Tibial nerve (tissue), 4 donors: Measurements from ENCODE around the gene ATXN10. TPM values are rescaled to one million over a fixed set of nuclear protein-coding genes. Genes with fewer than 3 reads are reported as not detected.

Source experiments
- DNase-seq, 2 donors: peaks; one replicate each; pipeline ENCODE4 v3.0.0-alpha.2; 2019; ENCODE audit warnings: low spot score in 2 of 2
- H3K27ac ChIP-seq, 4 donors: fragments of 200-600 bp; sonication (generic) in 3 of 4; one replicate each; pipeline ENCODE4 v1.5.1; 2017 to 2019; ENCODE audit warnings: mild to moderate bottlenecking in 1 of 4
- H3K27me3 ChIP-seq, 2 donors: fragments of 200-600 bp; sonication (generic) in 1 of 2; one replicate each; pipeline versions ENCODE4 v1.5.1 to v1.6.0; 2017 to 2019
- H3K36me3 ChIP-seq, 3 donors: fragments of 200-600 bp; sonication (generic); one replicate each; pipeline ENCODE4 v1.5.1; 2018 to 2019
- H3K4me1 ChIP-seq, 4 donors: fragments of 200-600 bp; sonication (generic) in 3 of 4; one replicate each; pipeline ENCODE4 v1.5.1; 2017 to 2019
- H3K4me3 ChIP-seq, 4 donors: fragments of 200-600 bp; sonication (generic) in 3 of 4; one replicate each; pipeline ENCODE4 v1.5.1; 2017 to 2019; ENCODE audit warnings: mild to moderate bottlenecking in 1 of 4, moderate library complexity in 1 of 4
- H3K9me3 ChIP-seq, 4 donors: fragments of 200-600 bp; sonication (generic) in 3 of 4; one replicate each; pipeline ENCODE4 v1.5.1; 2017 to 2019
- CTCF ChIP-seq, 5 experiments: fragments of 200-600 bp in 3 of 5; fragments of 450-650 bp in 2 of 5; sonication (generic) in 3 of 5; IDR thresholded peaks; one replicate each; pipeline ENCODE4 v1.5.1; 2016 to 2019; ENCODE audit warnings: antibody characterized with exemption in 5 of 5, mild to moderate bottlenecking in 3 of 5, moderate library complexity in 2 of 5
- EP300 ChIP-seq, 2 donors: sonication (generic); formaldehyde crosslinking; IDR thresholded peaks; one replicate each; pipeline ENCODE4 v1.6.1; 2017; ENCODE audit warnings: antibody characterized with exemption in 2 of 2, mild to moderate bottlenecking in 1 of 2
- POLR2A ChIP-seq, 2 donors: fragments of 450-650 bp; IDR thresholded peaks; one replicate each; pipeline ENCODE4 v1.6.1; 2017; ENCODE audit warnings: antibody characterized with exemption in 2 of 2, mild to moderate bottlenecking in 2 of 2, moderate library complexity in 2 of 2
- WGBS, 2 donors: methylation state at CpG; one replicate each; pipeline ENCODE4 v1.1.5; 2018; 5-methylcytosine and 5-hydroxymethylcytosine counted together
- total RNA-seq, 4 donors: library from RNA; depleted of rRNA; stranded (reverse); fragments of >200 nt; gene quantifications; one replicate each; pipeline ENCODE4 v1.1.0, GENCODE V29; 2016

The ATXN10 gene
- total RNA-seq, 4 donors from 2014 or later = 163 to 197 (median 178) TPM

DNA sequence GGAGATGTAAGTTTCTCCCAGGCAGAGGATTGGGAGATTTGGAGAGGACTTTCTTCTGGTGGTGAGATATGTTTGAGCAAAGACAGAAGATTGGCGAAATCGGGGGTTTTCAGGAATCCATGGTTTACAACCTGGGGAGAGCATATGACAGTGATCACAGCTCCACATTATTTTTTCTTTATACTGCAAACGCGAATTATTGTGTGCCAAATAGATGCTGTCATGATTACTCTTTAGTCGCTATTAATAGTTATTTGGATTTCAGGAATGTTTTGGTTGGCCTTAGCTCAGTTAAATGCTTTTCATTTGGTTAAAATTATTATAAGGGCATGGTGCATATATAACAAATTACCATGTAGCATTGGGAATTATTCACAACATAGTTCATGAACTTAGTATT, 15.2 kb downstream of the ATXN10 start:
- TF ChIP-seq POLR2A (IDR thresholded peaks at IDR 0.05) (no peak), EP300 (IDR thresholded peaks at IDR 0.05) (no peak), CTCF (IDR thresholded peaks at IDR 0.05) (no peak)
- Histone ChIP-seq H3K4me3 (no peak overlapping the region), H3K4me1 (peaks cover 0 to 62% (median 18%) of the 10 kb centered on the region in 4 donors), H3K27me3 (no peaks in the 10 kb centered on the region), H3K9me3 (no peaks in the 10 kb centered on the region), H3K27ac (no peak overlapping the region), H3K36me3 (peaks cover 0 to 24% (median 5%) of the 10 kb centered on the region in 3 donors)
- 53 to 66% methylated on average over 5 of the region's 5 CpGs for WGBS, 2 donors
- DNase-seq = no peak

DNA sequence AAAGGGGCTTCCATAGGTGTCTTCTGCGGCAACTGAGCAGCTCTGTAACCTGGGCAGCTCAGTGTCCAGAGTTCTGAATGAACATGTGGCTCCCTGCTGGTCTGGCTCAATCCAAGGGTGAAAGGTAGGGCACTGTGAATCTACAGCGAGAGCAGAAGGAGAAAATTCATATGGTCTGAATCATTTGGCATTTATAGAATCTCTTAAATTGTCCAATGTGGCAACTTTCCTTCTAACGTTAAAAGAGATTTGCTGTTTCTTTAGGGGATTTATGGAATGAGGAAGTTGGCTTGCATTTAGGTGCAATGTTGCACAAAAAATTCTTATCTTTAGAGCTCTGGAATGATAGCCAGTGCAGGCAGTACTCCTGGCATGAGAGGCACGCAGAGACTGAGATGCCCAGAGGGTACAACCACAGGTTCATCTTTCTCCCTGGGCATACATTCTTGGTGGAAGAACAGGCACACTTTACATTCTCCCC, 17.0 kb downstream of the ATXN10 start:
- Histone ChIP-seq H3K36me3 (peaks cover 0 to 35% (median 5%) of the 10 kb centered on the region in 3 donors), H3K4me1 (peaks cover 0 to 65% (median 18%) of the 10 kb centered on the region in 4 donors), H3K4me3 (no peak overlapping the region), H3K27me3 (no peaks in the 10 kb centered on the region), H3K27ac (no peak overlapping the region), H3K9me3 (no peaks in the 10 kb centered on the region)
- DNase-seq = no peak
- 47 to 53% methylated on average over 4 of the region's 4 CpGs for WGBS, 2 donors
- TF ChIP-seq CTCF (IDR thresholded peaks at IDR 0.05) (no peak), POLR2A (IDR thresholded peaks at IDR 0.05) (no peak), EP300 (IDR thresholded peaks at IDR 0.05) (no peak)

- Histone ChIP-seq H3K36me3 (peaks cover 0 to 40% (median 5%) of the 10 kb centered on the region in 3 donors), H3K27ac (no peak overlapping the region), H3K27me3 (no peaks in the 10 kb centered on the region), H3K4me1 (peaks cover 0 to 59% (median 15%) of the 10 kb centered on the region in 4 donors), H3K9me3 (no peaks in the 10 kb centered on the region), H3K4me3 (no peak overlapping the region)
- WGBS, 2 donors = 89% methylated on average over 1 of the region's 1 CpG
- no peak for TF ChIP-seq CTCF (IDR thresholded peaks at IDR 0.05)
- no peak for TF ChIP-seq EP300 (IDR thresholded peaks at IDR 0.05)
- no peak for TF ChIP-seq POLR2A (IDR thresholded peaks at IDR 0.05)
- no peak for DNase-seq
These were observed 17.6 kb downstream of the ATXN10 start for GRCh38 chr22:45689211-45689610.

GRCh38 chr22:45690008-45690407, 18.4 kb downstream of the ATXN10 start:
- Histone ChIP-seq H3K9me3 (no peaks in the 10 kb centered on the region), H3K27ac (no peak overlapping the region), H3K4me3 (no peak overlapping the region), H3K36me3 (peaks cover 0 to 48% (median 5%) of the 10 kb centered on the region in 3 donors), H3K27me3 (no peaks in the 10 kb centered on the region), H3K4me1 (peaks cover 0 to 51% (median 10%) of the 10 kb centered on the region in 4 donors)
- WGBS, 2 donors = 96 to 100% methylated on average over 2 of the region's 2 CpGs
- no peak for DNase-seq
- no peak for TF ChIP-seq EP300 (IDR thresholded peaks at IDR 0.05)
- TF ChIP-seq POLR2A (IDR thresholded peaks at IDR 0.05) = no peak
- TF ChIP-seq CTCF (IDR thresholded peaks at IDR 0.05) = no peak

DNA sequence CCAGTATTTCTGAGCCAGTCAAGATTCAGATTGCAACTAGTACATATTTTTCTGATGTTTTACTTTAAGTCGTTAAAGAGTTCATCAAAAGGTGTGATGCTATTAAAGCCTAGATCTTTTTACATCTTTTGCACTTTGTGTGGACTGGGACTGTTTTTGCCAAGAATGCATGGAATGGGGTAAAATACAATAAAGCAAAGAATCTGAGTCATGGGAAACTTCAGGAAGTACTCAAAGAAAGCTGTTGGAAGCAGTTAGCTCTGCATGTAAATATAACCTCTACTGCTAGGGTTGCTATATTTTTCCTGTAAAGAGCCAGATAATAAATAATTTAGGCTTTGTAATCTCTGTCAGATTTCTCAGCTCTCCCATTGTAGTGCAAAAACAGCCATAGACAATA, 20.9 kb downstream of the ATXN10 start:
- TF ChIP-seq CTCF (IDR thresholded peaks at IDR 0.05) (no peak), EP300 (IDR thresholded peaks at IDR 0.05) (no peak), POLR2A (IDR thresholded peaks at IDR 0.05) (no peak)
- H3K9me3 ChIP-seq = no peaks in the 10 kb centered on the region
- no peak overlapping the region for H3K4me3 ChIP-seq
- H3K4me1 ChIP-seq = peaks cover 0 to 25% (median 0%) of the 10 kb centered on the region in 4 donors
- H3K36me3 ChIP-seq = peaks cover 0 to 71% (median 5%) of the 10 kb centered on the region in 3 donors
- DNase-seq = no peak
- WGBS, 2 donors = 25 to 28% methylated on average over 1 of the region's 1 CpG
- H3K27me3 ChIP-seq = no peaks in the 10 kb centered on the region
- H3K27ac ChIP-seq = no peak overlapping the region
